Raji (cell line): Measurements from ENCODE around the gene FBXO40.

Source experiments
- POLR2A ChIP-seq: IDR thresholded peaks from 2 replicates; pipeline ENCODE4 v1.6.1; 2011; ENCODE audit warnings: low read depth, low read length, control low read depth; ENCODE audit not compliant: insufficient read depth

The FBXO40 gene

DNA sequence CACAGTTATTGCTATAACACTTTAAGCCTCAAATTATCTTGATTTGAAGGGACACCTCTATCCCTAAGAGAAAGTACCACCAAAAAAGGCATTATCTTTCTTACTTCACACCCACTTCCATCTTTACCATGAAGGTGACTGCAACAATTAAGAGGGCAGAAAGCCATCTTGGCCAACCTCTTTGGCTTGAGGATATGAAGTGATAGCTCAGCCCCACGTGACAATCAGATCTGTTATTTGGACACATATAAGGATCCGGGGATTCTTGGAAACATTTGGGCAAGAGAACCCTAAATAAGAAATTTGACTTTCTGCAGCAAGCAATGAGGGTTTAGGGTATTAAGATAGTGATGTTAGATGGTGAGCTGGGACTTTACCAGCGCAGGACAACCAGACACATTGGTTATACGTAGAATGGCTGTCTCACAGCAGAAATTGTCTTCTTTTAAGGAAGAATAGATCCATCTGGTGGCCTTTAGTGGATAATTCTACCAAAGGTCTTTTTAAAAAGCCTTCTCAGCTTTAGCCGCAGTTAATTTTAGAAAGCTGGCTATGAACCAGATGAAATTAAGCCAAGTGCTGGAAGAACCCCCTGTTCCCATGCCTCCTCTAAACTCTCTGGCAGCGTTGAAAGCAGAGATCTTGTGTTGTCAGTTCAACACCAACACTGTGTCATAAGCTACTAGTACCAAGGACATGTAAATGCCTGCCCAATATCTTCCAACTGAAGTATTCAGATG, 55.2 kb downstream of the FBXO40 start:
- no peak for TF ChIP-seq POLR2A

DNA sequence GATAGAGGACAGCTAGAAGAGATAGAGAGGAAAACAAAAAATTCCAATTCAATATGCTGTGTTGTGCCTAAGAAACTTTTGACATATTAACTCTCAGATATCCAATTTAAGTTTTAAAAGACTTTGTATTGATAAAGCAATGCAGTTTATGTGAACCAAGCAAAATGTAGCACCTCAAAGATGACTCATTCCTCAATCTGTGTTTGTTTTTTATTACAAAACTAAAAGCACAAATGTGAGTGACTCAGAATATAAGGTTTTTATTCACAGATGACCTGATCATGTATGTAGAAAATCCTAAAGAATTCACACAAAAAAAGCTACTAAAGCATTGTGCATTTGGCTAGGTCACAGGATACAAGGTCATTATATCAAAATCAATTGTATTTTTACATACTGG, 56.5 kb downstream of the FBXO40 start:
- TF ChIP-seq POLR2A = no peak

DNA sequence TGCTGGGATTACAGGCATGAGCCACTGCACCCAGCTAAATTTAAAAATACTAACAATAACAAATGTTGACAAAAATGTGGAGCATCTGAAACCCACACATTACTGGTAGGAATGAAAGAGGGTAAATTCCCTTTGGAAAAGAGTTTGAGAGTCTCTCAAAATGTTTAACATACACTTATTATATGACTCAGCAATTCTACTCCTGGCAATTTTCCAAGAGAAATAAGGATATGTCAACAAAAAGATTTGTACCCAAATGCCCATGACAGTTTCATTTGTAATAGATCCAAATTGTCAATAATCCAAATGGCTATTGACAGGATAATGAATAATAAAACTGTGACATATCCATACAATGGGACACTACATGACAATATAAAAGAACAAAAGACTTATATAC, 58.5 kb downstream of the FBXO40 start:
- no peak for TF ChIP-seq POLR2A

DNA sequence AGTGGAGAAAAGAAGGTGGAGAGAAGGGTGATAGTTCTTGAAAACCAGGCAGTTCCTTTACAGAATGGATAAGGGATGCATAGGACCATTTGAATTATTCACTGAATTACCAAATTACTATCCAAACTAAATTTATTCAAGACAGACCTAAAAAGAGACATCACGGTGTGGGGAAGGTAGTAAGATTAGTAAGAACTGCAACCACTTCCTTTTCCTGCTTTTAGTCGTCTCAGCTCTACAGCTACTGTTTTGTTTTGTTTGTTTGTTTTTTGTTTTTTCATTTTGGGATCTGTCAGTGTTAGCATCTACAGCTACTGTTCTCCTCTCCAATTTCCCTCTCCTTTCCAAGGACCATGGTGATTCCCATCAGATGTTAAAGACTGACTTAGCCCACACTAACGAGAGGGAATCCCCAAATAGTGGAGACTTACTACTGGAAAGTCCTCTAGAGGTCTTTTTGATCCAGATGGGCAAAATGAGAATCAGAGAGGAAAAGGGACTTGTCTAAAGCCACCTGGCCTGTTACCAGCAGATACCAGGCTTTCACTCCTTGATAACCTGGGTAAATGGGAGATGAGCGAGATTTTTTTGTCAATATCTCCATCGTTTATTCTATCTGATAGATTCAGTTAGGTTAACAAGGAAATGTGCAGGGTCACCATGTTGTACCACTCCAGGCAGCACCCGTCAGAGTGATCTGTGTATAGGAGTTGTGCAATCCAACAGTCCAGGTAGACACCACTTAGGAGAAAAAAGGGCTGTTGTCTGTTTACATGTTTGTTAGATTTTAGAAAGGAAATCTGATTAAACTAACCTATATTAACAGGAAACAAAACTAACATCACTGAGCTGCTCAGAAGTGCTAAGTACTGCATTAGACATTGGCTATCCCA, 61.6 kb downstream of the FBXO40 start:
- no peak for TF ChIP-seq POLR2A

DNA sequence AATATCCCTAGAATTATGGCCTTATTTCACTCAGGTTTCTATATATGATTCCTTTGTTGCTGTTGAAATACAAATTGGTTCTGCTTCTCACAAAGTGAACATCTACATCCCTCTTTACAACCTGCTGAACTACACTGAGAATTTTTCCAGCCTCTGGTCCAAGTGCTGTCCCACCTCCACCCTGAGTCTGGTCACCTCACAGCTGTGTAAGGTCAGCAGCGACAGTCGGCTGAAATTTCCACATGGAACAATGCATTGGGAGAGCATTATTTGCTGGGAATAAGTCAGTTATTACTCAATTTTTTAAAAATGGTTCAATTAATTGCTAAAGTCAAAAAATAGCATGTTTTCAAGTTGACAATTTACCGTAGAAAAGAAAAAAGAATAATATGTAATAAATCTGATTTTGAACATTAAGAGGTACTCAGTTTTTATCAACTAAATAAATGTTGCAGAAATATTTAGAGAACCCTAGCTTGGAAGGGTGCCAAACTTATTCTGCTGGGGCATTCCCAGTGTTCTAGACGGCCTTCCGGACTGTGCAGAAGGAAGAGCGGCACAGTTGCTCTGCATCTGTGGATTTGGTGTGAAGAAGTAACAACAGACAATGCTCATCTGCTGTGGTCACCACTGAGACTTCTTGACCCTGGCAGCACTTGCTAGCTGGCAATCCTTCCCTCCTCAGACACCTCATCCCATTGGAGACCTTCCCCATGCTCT, 65.7 kb downstream of the FBXO40 start:
- TF ChIP-seq POLR2A = no peak

DNA sequence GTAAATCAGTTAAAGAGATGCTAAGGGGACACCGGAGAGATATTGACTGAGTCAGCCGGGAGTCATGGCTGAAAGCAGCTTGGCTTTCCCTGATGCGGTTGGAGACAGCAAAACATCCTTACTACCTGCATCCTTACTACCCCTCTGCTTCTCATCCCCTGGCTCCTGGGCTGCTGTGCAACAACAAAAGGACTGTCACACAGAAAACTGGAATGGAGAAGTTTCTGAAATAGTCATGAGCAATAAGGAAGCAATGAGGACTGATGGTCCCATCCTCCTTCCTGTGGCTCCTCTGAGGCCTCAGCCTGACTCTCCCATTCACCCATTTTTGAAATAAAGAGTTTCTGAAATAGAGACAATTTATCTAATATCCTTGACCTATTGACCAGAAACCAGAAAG, 66.4 kb downstream of the FBXO40 start:
- TF ChIP-seq POLR2A = no peak

DNA sequence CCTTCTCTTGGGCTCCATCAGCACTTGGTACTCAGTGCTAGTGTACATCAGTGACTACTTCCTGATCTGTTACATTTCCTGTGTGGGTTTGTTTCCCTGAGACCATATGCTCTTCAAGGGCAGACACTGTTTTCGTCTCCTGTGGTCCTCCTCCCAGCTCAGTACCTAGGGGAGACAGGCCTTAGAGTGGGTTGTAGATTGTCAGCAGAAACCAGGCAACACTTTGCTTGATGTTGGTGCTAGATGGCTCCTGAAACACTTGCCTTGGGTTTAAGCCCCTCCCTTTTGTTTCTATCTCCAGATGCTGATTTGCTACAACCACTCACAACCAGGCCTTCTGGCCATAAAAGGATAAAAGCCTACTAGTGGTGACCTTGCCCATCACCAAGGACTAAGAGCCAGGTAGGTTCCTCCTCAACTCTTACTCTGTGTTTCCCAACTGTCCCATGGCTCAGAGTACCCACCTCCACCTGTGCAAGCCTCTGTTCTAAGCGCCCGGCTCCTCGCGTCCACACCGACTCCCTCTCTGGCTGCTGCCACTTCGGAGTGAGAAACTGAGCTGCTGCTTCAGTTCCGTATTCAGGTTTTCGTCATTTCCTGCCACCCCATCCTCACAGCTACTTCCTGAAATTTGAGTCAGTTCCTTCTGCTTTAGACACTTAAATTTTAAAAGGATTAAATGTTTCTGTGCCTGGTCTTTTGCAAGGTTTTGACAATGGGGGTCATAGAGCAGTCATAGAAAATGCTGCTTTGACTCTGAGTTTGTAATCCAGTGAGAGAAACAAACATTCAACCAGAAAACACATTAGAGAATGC, 67.4 kb downstream of the FBXO40 start, which contains the start of gene HCLS1:
HCLS1 (minus strand) TSS at position 548 of the 816 bp plus-strand sequence. CDS start 2,556 bp downstream, outside the sequence.
- peak; percentile 98 for TF ChIP-seq POLR2A

DNA sequence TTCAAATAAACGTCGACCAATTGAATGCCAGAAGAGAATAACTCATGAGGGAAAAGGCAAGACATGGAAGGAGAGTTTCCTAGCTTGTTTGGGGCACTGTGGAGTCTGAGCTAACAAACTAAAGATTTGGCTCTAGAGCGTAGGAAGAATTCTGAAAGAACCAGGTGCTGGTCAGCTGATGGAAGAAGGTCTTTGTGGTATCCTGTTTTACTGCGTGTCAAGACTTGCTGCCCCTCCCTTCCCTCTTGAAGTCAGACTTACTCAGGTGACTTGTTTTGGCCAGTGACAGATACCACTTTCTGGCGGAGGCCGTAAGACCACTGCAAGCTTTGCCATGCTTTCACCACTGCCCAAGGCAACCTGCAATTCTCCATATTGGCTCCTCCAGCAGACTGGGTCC, 68.2 kb downstream of the FBXO40 start:
- no peak for TF ChIP-seq POLR2A

DNA sequence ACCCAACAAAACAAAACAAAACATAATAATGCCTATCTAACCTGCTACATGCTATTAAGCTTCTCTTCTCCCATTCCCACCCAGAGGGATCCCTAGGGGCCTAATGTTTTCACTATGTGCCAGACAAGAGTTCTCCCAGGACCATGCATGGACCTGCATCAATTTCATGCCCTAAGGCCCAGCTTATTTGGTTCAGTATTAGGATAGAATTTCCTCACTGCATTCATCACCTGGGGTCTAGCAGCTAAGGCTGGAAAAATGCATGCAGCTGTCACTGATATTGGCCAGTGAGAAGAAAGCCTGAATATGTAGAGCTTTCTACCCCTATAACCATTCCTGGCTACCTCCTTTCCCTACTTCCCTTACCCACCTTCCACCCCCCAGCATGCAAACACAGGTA, 69.6 kb downstream of the FBXO40 start:
- no peak for TF ChIP-seq POLR2A

DNA sequence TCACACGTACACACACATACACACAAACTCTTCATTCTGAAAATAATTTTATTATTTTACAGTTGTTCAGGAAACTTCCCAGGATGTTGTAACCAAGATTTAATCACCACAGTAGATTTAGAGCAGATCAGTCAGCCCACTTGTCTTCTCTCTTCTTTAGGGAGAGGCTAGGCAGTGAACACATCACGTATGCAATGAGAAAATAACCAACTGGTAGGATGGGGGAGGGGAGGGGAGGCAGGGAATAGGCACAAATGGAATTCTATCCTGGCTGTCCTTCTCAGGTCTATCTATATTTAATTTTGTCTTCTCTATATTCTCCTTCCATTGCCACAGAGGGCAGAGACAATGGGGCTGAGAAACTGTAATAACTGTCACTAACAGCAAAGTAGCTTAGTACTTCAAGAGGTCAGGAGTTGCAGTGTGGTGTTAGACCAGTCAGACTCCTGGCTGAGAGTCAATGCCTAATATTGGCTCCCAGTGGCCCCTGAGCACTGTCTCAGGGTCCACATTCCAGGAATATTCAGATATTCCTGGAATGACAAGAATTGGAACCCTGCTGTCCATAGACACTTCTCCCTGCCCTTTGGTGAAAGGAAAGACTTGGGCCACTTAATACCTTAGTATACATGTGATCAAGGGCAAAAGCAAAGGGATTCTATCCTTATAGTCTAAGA, 70.1 kb downstream of the FBXO40 start:
- TF ChIP-seq POLR2A = no peak

DNA sequence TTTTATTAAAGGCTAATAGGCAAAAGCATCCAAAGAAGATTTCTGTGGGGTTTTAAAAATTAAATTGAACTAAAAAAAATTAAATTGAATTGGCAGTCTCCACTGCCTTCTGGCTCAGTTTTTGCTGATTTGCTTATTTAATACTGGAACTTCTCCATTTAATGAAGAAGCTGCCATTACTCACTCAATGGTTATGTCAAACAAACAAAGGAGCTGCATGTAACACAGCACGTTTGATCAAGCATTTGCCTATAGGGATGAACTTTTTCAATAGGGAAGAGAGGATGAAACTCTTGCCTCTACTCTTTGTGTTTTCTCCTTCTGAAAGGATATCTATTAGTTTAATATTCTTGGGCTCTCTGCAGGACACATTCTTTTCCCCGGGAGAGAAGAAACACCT, 72.3 kb downstream of the FBXO40 start:
- no peak for TF ChIP-seq POLR2A

DNA sequence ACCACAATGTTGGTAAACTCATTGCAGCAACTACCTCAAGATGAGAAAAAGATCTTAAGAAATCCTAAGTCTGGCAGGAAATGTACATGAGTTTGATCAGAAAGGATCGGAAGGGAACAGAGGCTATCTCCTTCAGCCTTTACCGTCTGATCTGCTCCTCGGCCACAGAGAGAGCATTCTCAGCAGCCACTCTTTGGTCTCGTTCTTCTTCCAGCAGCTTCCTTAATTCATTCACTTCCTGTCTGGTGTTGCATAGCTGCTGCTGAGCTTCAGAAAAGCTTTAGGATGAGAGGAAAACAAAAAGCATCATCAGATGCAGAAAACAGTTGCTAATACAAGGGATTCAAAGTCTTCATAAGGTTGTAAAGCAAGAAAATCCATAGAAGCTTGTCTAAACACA, 74.2 kb downstream of the FBXO40 start:
- no peak for TF ChIP-seq POLR2A

DNA sequence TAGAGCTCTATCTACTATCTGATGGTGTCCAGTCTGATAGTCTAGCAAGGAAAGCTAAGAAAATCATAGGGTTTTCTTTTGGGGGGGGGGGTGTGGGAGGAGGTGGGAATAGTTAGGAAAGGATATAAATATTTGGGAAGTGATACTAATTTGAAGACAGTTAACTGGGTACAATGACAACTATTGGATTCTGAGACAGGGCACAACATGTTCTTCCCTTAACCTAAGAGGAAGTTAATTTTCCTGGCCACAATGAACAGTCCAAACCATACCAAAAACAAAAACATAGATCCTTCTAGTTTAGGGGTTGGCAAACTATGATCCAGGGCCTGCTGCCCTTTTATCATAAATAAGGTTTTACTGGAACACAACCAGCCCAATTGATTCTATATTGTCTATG, 77.5 kb downstream of the FBXO40 start:
- TF ChIP-seq POLR2A = no peak

DNA sequence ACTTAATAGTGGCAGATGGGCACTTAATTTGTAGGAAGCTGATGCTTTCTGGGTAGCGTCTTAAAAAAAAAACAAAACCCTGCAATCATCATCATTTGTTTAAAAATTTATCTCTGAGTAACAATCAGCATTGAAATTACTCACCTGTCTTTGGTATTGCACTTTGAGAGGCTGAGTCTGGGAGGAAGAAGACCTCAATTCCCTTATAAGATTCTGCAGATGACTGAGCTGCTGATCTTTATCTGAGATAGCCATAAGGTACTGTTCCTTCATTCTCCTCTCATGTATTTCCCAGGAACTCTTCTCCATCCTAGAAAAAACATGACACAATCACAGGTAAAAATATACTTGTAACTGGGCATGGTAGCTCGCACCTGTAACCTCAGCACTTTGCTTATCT, 84.0 kb downstream of the FBXO40 start:
- no peak for TF ChIP-seq POLR2A
